GM12878 (cell line): Measurements from ENCODE around the gene KIF15. TPM values are rescaled to one million over a fixed set of nuclear protein-coding genes. Genes with fewer than 3 reads are reported as not detected.

ENCODE experiments used
- ATAC-seq: fragments of 200-7000 bp; cut with Tn5 transposase; 3 replicates; pipeline ENCODE4 v1.9.1; 2020; ENCODE audit warnings: mild to moderate bottlenecking, moderate library complexity
- BruUV-seq: library from RNA; stranded (reverse); fragments of 400-500 nt; replicated peaks from 2 replicates; lab custom pipeline; 2021; lab: Mats Ljungman, UMichigan
- CTCF ChIA-PET: fragments of 300-600 bp; sonication (Branson Sonifier 250); formaldehyde crosslinking; extraction: SDS; loops from one replicate; lab custom pipeline; 2021; ENCODE audit warnings: inconsistent platforms; lab: Yijun Ruan, JAX
- POLR2A ChIA-PET: fragments of 350-600 bp; formaldehyde crosslinking; extraction: SDS; loops from one replicate; lab custom pipeline; 2021; ENCODE audit warnings: inconsistent platforms; lab: Charles Lee
- RAD21 ChIA-PET: fragments of 300-600 bp; sonication (Branson Sonifier 250); formaldehyde crosslinking; loops from one replicate; lab custom pipeline; 2023; ENCODE audit warnings: antibody characterized with exemption; ENCODE audit not compliant: unreplicated experiment; lab: Charles Lee
- SMC1A ChIA-PET: fragments of 300-600 bp; sonication (Branson Sonifier 250); formaldehyde crosslinking; loops from one replicate; lab custom pipeline; 2023; ENCODE audit not compliant: unreplicated experiment, uncharacterized antibody; lab: Charles Lee
- DNase-seq: peaks from one replicate; pipeline ENCODE4 v3.0.0-alpha.2; 2011; ENCODE audit warnings: low read depth, low spot score
- FAIRE-seq: peaks from 3 replicates; lab custom pipeline; 2011; peaks lifted over from hg19 to GRCh38; lab: Jason Lieb, UNC
- H2AFZ ChIP-seq: 2 replicates; pipeline ENCODE4 v1.6.0; 2011; ENCODE audit warnings: low read depth, low read length, control low read depth; ENCODE audit not compliant: control insufficient read depth
- H3K27ac ChIP-seq: 2 replicates; pipeline ENCODE4 v1.5.1; 2011; ENCODE audit warnings: control low read depth; ENCODE audit not compliant: control insufficient read depth, insufficient read depth
- H3K27me3 ChIP-seq, 2 experiments: replicated peaks in 1 of 2; 2 replicates each; pipeline versions ENCODE4 v1.6.0 to v1.6.1; 2011; ENCODE audit warnings: low read length in 1 of 2; ENCODE audit not compliant: control insufficient read depth in 2 of 2, insufficient read depth in 2 of 2
- H3K36me3 ChIP-seq, 2 experiments: 2 replicates each; pipeline ENCODE4 v1.5.1; 2011; ENCODE audit warnings: low read length in 1 of 2; ENCODE audit not compliant: control insufficient read depth in 2 of 2, insufficient read depth in 2 of 2
- H3K4me1 ChIP-seq: 2 replicates; pipeline ENCODE4 v1.6.1; 2011; ENCODE audit warnings: mild to moderate bottlenecking, low read length, moderate library complexity, mixed read lengths; ENCODE audit not compliant: control insufficient read depth, insufficient read depth
- H3K4me2 ChIP-seq: 2 replicates; pipeline ENCODE4 v1.6.0; 2011; ENCODE audit warnings: control low read depth; ENCODE audit not compliant: control insufficient read depth, insufficient read depth
- H3K4me3 ChIP-seq: fragments of 200-600 bp; sonication (generic); 2 replicates; pipeline ENCODE4 v1.5.1; 2016
- H3K79me2 ChIP-seq: 2 replicates; pipeline ENCODE4 v1.6.0; 2011; ENCODE audit warnings: low read length; ENCODE audit not compliant: control insufficient read depth, insufficient read depth
- H3K9ac ChIP-seq: 2 replicates; pipeline ENCODE4 v1.8.0; 2011; ENCODE audit warnings: low read length, control low read depth, mixed read lengths; ENCODE audit not compliant: control insufficient read depth, insufficient read depth
- H3K9me3 ChIP-seq: replicated peaks from 3 replicates; pipeline ENCODE4 v1.5.1; 2011; ENCODE audit warnings: mild to moderate bottlenecking, low read length; ENCODE audit not compliant: control insufficient read depth, insufficient read depth
- H4K20me1 ChIP-seq: 2 replicates; pipeline ENCODE4 v1.6.0; 2011; ENCODE audit not compliant: control insufficient read depth, insufficient read depth
- JUND ChIP-seq: IDR thresholded peaks from 2 replicates; pipeline ENCODE4 v1.6.1; 2012; ENCODE audit warnings: low read depth, mild to moderate bottlenecking, low read length, improper control_type of control experiment, moderate library complexity
- PBX3 ChIP-seq: IDR thresholded peaks from 2 replicates; pipeline ENCODE4 v1.6.1; 2011; ENCODE audit warnings: mild to moderate bottlenecking, low read depth, low read length, moderate library complexity; ENCODE audit not compliant: insufficient replicate concordance
- SREBF1 ChIP-seq: IDR thresholded peaks from 2 replicates; pipeline ENCODE4 v1.6.1; 2012; ENCODE audit warnings: mild to moderate bottlenecking, low read length
- USF2 ChIP-seq: IDR thresholded peaks from 2 replicates; pipeline ENCODE4 v1.6.1; 2011; ENCODE audit warnings: low read depth, low read length, improper control_type of control experiment, borderline replicate concordance
- ZBED1 ChIP-seq: IDR thresholded peaks from 2 replicates; pipeline ENCODE4 v1.6.1; 2016; ENCODE audit warnings: borderline replicate concordance
- ZNF622 ChIP-seq: fragments of 450-650 bp; IDR thresholded peaks from 2 replicates; pipeline ENCODE4 v1.6.1; 2017; ENCODE audit warnings: mild to moderate bottlenecking, inconsistent platforms
- WGBS: methylation state at CpG from one replicate; pipeline ENCODE4 v1.1.6; 2016; ENCODE audit warnings: low lambda C conversion rate; ENCODE audit not compliant: insufficient replicate concordance, insufficient coverage; ENCODE audit errors: missing lambda C conversion rate; 5-methylcytosine and 5-hydroxymethylcytosine counted together
- in situ Hi-C: fragments of 300-500 bp; cut with MboI; formaldehyde crosslinking; loops from 9 replicates; pipeline ENCODE4 v1.14.3; 2018; ENCODE audit warnings: mixed read lengths
- intact Hi-C: fragments of 100-400 bp; cut with micrococcal nuclease; formaldehyde crosslinking; loops from one replicate; pipeline ENCODE4 v1.14.2; 2022; ENCODE audit not compliant: unreplicated experiment
- polyA plus RNA-seq, 11 experiments: library from polyadenylated mRNA; depleted of rRNA in 4 of 11; unstranded in 6 of 11; stranded (reverse) in 5 of 11; fragments of >200 nt; fragmentation: Nextera tagmentation in 4 of 11; fragmentation: Illumina TruSeq in 1 of 11; extraction: Ambion mirVana in 4 of 11; extraction: Trizol in 1 of 11; gene quantifications; 1 replicate in 1 of 11; 2 replicates in 10 of 11; pipeline versions ENCODE4 v1.2.1 to v1.2.3, GENCODE V29; 2011 to 2016; ENCODE audit warnings: inconsistent platforms in 2 of 11, missing spikeins in 2 of 11, low read depth in 1 of 11
- total RNA-seq, 4 experiments: library from RNA; depleted of rRNA in 3 of 4; stranded (reverse); fragments of >200 nt in 3 of 4; fragmentation: Illumina TruSeq in 1 of 4; extraction: Trizol in 1 of 4; gene quantifications; 2 replicates each; pipeline versions ENCODE4 v1.2.1 to v1.2.3, GENCODE V29; 2013 to 2021

Gene KIF15
- total and polyA plus RNA-seq, 10 of the 15 experiments (the other 5 are each of a cell fraction or from before 2014, with no cell fraction given) = 12.3 to 51.8 (median 26.0) TPM

DNA sequence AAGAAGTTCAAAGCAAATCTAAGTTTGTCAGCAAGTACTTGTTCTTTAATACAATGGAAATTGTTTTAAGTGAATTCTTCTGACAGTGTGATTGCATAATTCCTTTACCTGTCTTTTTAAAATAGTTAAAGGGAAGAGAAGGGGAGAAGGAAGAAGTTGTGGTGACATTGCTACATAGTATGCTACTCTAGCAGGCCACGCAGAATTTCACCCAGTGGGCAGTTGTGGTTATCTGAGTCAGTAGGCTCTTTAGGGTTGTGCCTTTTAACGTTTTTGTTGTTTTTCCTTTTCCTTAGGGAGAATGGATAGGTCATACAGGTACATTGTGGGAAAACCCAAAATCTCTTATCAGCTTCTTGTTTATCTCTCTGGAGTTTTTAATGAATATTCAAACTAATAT is 40.4 kb downstream of the KIF15 start:
- ChIA-PET SMC1A (no interaction called here), CTCF (no interaction called here), RAD21 (no interaction called here), POLR2A (no interaction called here)
- H3K4me2 ChIP-seq = no peak overlapping the region
- no peak overlapping the region for H3K9ac ChIP-seq
- no peaks in the 10 kb centered on the region for H3K9me3 ChIP-seq
- H2AFZ ChIP-seq = no peak overlapping the region
- no peak for ATAC-seq
- in situ Hi-C loops = no loop called here
- peaks cover 3% of the 10 kb centered on the region in 2 experiments; a peak in 3 of 4 replicates for H3K36me3 ChIP-seq
- H3K4me3 ChIP-seq = no peak overlapping the region
- intact Hi-C loops = no loop called here
- no peaks in the 10 kb centered on the region for H3K27me3 ChIP-seq
- no peaks in the 10 kb centered on the region for H3K79me2 ChIP-seq
- no peak for DNase-seq
- WGBS = 74% methylated on average over 2 of the region's 2 CpGs
- FAIRE-seq = no peak
- no peaks in the 10 kb centered on the region for H3K4me1 ChIP-seq
- no peak for TF ChIP-seq PBX3
- TF ChIP-seq, all 136 proteins: peak for 0
- BruUV-seq = no TSS peak
- no peaks in the 10 kb centered on the region for H4K20me1 ChIP-seq
- H3K27ac ChIP-seq = no peak overlapping the region

- H3K4me2 ChIP-seq = no peak overlapping the region
- FAIRE-seq = no peak
- no peak for DNase-seq
- no peaks in the 10 kb centered on the region for H3K79me2 ChIP-seq
- CTCF ChIA-PET = no interaction called here
- H3K9me3 ChIP-seq = no peaks in the 10 kb centered on the region
- in situ Hi-C loops (no loop called here), intact Hi-C loops (no loop called here)
- H3K36me3 ChIP-seq = peaks cover 0 to 3% of the 10 kb centered on the region in 2 experiments; a peak in 3 of 4 replicates
- no TSS peak for BruUV-seq
- no peak overlapping the region for H2AFZ ChIP-seq
- H3K4me3 ChIP-seq = no peak overlapping the region
- H3K4me1 ChIP-seq = no peaks in the 10 kb centered on the region
- ATAC-seq = no peak
- no peak overlapping the region for H3K9ac ChIP-seq
- H4K20me1 ChIP-seq = no peaks in the 10 kb centered on the region
- 98% methylated on average over 2 of the region's 2 CpGs for WGBS
- SMC1A ChIA-PET = no interaction called here
- no peaks in the 10 kb centered on the region for H3K27me3 ChIP-seq
- POLR2A ChIA-PET = no interaction called here
- no peak overlapping the region for H3K27ac ChIP-seq
- TF ChIP-seq JUND (no peak), USF2 (no peak), SREBF1 (no peak), ZBED1 (no peak), ZNF622 (no peak)
- RAD21 ChIA-PET = no interaction called here
Measured at GRCh38 chr3:44803298-44803697, 41.7 kb downstream of the KIF15 start.
